A172 (cell line): Measurements from ENCODE around the gene SLC23A2. TPM values are rescaled to one million over a fixed set of nuclear protein-coding genes. Genes with fewer than 3 reads are reported as not detected.
"Not testable (repeated sequence)": the region's sequence is repeated elsewhere in the genome, so short reads cannot be mapped to it uniquely, and the experiment has no call there.

Experiments
- DNase-seq: peaks from one replicate; pipeline ENCODE4 v3.0.0-alpha.2; 2015; ENCODE audit warnings: low spot score
- total RNA-seq: library from RNA; depleted of rRNA; stranded (reverse); fragments of >200 nt; shearing (Covaris generic); gene quantifications from 2 replicates; pipeline ENCODE4 v1.2.3, GENCODE V29; 2014; rRNA removed

The SLC23A2 gene
- 22.9 and 25.6 TPM in 2 replicates for total RNA-seq

GRCh38 chr20:5001174-5002076, at the start of gene SLC23A2:
Gene SLC23A2, minus strand, starts transcription at chr20:5001510. Its CDS starts 68,948 bp downstream, at chr20:4932562.
- no peak for DNase-seq

- DNase-seq: no peak
These were observed 45.5 kb upstream of the SLC23A2 start for GRCh38 chr20:5046656-5047339.

DNA sequence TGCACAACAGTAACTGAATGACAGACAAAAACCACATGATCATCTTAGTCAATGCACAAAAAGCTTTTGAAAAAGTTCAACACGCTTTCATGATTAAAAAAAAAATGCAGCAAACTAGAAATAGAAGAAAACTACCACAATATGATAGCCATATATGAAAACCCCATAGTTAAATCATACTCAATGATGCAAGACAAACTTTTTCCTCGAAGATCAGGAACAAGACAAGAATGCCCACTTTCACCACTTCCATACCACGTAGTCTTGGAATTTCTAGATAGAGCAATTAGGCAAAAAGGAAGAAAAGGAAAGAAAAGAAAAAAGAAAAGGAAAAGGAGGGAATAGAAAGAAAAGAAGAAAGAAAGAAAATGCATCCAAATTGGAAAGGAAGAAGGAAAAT, 44.6 kb upstream of the SLC23A2 start:
- DNase-seq: no peak

GRCh38 chr20:5044075-5044620, 42.8 kb upstream of the SLC23A2 start:
- DNase-seq: no peak

DNA sequence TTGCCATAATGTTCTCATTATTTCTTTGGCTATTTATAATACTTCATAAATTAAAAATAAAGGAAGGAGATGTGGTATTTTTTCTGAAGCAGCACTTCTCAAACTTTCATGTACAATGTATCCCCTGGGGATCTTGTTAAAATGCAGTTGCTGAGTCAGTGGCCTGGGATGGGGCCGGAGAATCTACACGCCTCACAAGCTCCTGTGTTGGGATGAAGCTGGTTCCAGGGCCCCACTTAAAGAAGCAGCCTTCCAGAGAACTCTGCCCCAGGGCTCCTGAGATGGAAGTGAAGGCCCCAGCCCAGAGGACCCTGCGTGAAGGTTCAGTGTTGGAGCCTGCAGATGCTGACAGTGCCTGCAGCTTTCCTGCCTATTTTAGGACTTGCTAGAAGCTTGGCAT, 40.1 kb upstream of the SLC23A2 start:
- peak; percentile 17 for DNase-seq

GRCh38 chr20:5040345-5040744, 39.0 kb upstream of the SLC23A2 start:
- no peak for DNase-seq

DNA sequence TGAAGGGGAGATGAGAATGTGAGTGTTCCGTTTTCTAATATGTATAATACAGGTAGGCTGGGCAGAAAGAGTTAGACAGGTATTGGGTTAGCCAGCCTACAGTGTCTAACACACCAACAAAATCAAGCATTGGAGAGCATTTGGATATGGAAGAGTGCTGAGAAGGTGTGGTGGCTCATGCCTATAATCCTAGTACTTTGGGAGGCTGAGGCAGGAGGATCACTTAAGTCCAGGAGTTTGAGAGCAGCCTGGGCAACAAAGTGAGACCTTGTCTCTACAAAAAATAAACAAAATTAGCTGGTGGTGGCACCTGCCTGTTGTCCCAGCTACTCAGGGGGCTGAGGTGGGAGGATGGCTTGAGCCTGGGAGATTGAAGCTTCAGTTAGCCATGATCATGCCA, 38.6 kb upstream of the SLC23A2 start:
- no peak for DNase-seq

- no peak for DNase-seq
These were observed 37.9 kb upstream of the SLC23A2 start for GRCh38 chr20:5039255-5039657.

GRCh38 chr20:5036828-5037227, 35.5 kb upstream of the SLC23A2 start:
- no peak for DNase-seq

DNA sequence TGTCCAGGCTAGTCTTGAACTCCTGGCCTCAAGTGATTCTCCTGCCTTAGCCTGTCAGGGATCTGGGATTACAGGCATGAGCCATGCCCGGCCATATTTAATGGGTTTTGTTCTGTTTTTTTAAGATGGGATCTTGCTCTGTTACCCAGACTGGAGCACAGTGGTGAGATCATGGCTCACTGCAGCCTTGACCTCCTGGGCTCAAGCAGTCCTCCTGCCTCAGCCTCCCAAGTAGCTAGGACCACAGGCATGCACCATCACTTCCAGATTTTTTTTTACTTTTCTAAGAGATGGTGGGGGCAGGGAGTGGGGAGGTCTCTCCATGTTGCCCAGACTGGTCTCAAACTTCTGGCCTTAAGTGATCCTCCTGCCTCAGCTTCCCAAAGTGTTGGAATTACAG, 34.2 kb upstream of the SLC23A2 start:
- DNase-seq: not testable (repeated sequence)

DNA sequence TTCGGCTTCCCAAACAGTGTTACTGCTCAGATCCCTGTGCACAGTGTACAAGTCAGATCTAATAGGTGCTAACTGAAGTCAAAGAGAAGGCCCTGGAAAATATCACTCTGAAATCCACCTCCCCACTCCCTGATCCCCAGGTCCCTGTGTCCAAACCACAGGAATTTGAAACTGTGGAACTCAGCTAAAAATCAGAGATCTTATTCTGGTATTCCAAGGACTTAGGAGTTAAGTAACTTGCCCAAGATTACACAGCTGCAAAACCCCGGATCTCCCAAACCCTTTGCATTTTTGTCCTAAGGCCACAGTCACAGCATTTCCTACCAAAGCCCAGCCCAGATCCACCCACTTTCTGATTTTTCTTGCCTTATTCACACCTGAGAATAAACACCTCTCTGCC, 32.3 kb upstream of the SLC23A2 start:
- no peak for DNase-seq

DNA sequence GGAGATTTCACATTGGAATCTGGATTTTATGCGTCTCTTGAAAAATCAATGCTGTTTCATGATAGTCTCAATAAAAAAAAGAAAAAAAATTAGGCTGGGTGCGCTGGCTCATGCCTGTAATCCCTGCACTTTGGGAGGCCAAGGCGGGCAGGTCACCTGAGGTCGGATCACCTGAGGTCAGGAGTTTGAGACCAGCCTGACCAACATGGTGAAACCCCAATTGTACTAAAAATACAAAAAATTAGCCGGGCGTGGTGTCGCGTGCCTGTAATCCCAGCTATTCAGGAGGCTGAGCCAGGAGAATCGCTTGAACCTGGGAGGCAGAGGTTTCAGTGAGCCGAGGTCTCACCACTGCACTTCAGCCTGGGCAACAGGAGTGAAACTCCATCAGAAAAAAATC, 30.4 kb upstream of the SLC23A2 start:
- not testable (repeated sequence) for DNase-seq

DNA sequence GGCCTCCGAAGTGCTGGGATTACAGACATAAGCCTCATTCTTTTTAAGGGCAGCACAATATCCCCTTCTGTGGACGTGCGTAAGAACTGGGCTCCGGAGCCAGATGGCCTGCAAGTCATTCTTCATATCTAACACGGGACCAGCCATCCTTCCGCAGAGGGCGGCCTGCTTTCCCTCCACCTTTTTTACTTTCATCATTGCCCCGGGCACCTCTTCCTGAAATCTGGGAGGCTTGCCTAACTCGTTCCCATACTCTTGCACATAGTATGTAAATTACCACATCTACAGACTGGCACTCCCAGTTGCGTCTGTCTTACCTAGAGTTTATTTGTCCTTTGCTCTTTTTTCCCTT, 29.9 kb upstream of the SLC23A2 start:
- no peak for DNase-seq

- DNase-seq: no peak
These were observed 29.3 kb upstream of the SLC23A2 start for GRCh38 chr20:5030348-5031205.

DNA sequence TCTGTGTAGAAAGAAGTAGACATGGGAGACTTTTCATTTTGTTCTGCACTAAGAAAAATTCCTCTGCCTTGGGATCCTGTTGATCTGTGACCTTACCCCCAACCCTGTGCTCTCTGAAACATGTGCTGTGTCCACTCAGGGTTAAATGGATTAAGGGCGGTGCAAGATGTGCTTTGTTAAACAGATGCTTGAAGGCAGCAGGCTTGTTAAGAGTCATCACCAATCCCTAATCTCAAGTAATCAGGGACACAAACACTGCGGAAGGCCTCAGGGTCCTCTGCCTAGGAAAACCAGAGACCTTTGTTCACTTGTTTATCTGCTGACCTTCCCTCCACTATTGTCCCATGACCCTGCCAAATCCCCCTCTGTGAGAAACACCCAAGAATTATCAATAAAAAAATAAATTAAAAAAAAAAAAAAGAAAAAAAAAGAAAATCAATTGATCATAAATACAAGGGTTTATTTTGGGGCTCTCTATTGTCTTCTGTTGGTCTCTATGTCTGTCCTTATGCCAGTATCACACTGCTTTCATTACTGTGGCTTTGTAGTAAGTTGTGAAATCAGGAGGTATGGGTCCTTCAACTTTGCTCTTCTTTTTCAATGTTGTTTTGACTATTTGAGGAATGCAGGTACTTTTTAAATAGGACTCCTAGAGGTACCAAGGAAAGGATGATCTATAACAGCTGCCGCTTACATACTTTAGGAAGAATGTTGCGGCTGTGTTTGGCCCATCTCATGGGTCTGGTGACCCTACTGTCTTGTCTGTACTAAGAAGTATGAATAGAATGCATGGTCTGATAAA, 27.1 kb upstream of the SLC23A2 start:
- not testable (repeated sequence) for DNase-seq

GRCh38 chr20:5024982-5025381, 23.7 kb upstream of the SLC23A2 start:
- DNase-seq: no peak

DNA sequence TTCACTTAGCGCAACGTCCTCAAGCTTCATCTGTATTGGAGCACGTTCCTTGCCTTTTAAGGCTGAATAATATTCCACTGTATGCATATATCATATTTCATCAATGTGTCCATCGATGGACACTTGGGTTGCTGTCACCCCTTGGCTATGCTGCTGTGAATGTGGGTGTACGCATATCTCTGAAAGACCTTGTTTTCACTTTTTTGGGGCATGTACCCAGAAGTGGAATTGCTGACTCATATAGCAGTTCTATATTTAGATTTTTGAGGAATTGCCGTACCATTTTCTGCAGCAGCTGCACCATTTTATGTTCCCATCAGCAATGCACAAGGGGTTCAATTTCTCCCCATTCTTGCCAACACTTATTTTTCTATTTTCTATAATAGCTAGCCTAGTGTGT, 22.8 kb upstream of the SLC23A2 start:
- DNase-seq: no peak

- not testable (repeated sequence) for DNase-seq
These were observed 21.9 kb upstream of the SLC23A2 start for GRCh38 chr20:5023171-5023570.

- DNase-seq: no peak
These were observed 19.4 kb upstream of the SLC23A2 start for GRCh38 chr20:5020760-5021159.

DNA sequence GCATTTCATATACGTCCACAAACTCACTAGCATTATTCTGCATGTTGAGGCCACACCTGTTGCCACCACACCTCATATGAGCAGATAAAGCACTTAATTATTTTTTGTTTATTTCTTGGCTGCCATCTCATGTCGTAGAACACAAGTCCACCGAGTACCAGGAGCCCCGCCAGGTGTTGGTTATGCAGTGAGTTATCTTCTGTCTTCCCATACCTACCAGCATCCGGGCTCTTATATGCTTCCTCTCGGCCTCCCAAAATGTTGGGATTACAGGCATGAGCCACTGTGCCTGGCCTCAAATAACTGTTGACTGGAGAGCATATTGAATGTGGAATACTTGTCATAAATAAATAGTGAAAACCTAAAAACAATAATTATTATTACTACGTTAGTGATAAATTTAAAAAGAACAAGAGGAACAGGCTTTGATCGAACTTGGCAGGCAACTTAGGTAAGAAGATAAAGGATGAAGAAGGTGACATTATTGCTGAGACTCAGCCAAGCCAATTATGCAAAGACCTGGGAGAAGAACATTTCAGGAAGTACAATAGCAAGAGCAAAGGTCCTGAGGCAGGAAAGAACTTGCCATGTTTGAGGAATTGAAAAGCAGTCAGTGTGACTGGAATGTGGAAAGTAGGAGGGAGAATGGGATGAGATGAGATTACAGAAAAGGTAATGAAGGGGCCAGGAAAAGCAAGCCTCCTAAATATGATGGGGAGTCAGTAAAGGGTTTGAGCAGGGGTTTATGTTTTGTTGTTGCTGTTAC, 12.6 kb upstream of the SLC23A2 start:
- no peak for DNase-seq
